WTC11 (cell line): ENCODE results near the gene NAT16. TPM values are rescaled to one million over a fixed set of nuclear protein-coding genes. Genes with fewer than 3 reads are reported as not detected.
A peak's percentile ranks its signal among the peaks of the same experiment; 100 is the strongest.

Experiments used
- ATAC-seq: fragments of 200-7000 bp; cut with Tn5 transposase; 2 replicates; pipeline ENCODE4 v1.10.0; 2021; ENCODE audit warnings: mild to moderate bottlenecking, moderate library complexity
- CTCF ChIA-PET: fragments of 300-600 bp; sonication (Branson Sonifier 250); formaldehyde crosslinking; loops from one replicate; lab custom pipeline; 2021; ENCODE audit warnings: antibody characterized with exemption; lab: Charles Lee
- POLR2A ChIA-PET: fragments of 350-600 bp; sonication (Branson Sonifier 250); formaldehyde crosslinking; loops from one replicate; lab custom pipeline; 2021; ENCODE audit warnings: antibody characterized with exemption; lab: Charles Lee
- DNase-seq: peaks from one replicate; pipeline ENCODE4 v3.0.0; 2021; ENCODE audit warnings: low spot score
- H3K27ac Mint-ChIP-seq: 2 replicates; pipeline ENCODE4 v1.8.0; 2021; ENCODE audit warnings: mixed read lengths
- H3K27me3 Mint-ChIP-seq: 2 replicates; pipeline ENCODE4 v1.8.0; 2021; ENCODE audit warnings: low read depth, mild to moderate bottlenecking, moderate library complexity, mixed read lengths
- H3K36me3 Mint-ChIP-seq: 2 replicates; pipeline ENCODE4 v1.8.0; 2021; ENCODE audit warnings: mixed read lengths
- H3K4me1 Mint-ChIP-seq: 2 replicates; pipeline ENCODE4 v1.8.0; 2022; ENCODE audit warnings: mixed read lengths
- H3K4me3 Mint-ChIP-seq: 2 replicates; pipeline ENCODE4 v1.8.0; 2021; ENCODE audit warnings: mild to moderate bottlenecking, moderate library complexity, mixed read lengths
- H3K9me3 Mint-ChIP-seq: 2 replicates; pipeline ENCODE4 v1.8.0; 2021; ENCODE audit warnings: mixed read lengths
- ATF1 ChIP-seq: sonication (generic); formaldehyde crosslinking; IDR thresholded peaks from 2 replicates; pipeline ENCODE4 v1.8.1; 2023; ENCODE audit warnings: mild to moderate bottlenecking, moderate library complexity, missing genetic modification reagents
- ELF4 ChIP-seq: sonication (generic); formaldehyde crosslinking; IDR thresholded peaks from 2 replicates; pipeline ENCODE4 v1.8.1; 2022; ENCODE audit warnings: low read depth, mild to moderate bottlenecking, moderate library complexity, missing genetic modification reagents
- ETV6 ChIP-seq: sonication (generic); formaldehyde crosslinking; IDR thresholded peaks from 2 replicates; pipeline ENCODE4 v1.8.1; 2022; ENCODE audit warnings: mild to moderate bottlenecking, missing genetic modification reagents
- FOXK1 ChIP-seq: sonication (generic); formaldehyde crosslinking; IDR thresholded peaks from 2 replicates; pipeline ENCODE4 v1.8.0; 2022; ENCODE audit warnings: mild to moderate bottlenecking, moderate library complexity, missing genetic modification reagents
- GABPB1 ChIP-seq: sonication (generic); formaldehyde crosslinking; IDR thresholded peaks from 2 replicates; pipeline ENCODE4 v1.8.1; 2023; ENCODE audit warnings: mild to moderate bottlenecking, missing genetic modification reagents
- IRF2 ChIP-seq: sonication (generic); formaldehyde crosslinking; IDR thresholded peaks from 2 replicates; pipeline ENCODE4 v1.8.0; 2022; ENCODE audit warnings: low read depth, missing genetic modification reagents, borderline replicate concordance
- KAT7 ChIP-seq: sonication (generic); formaldehyde crosslinking; IDR thresholded peaks from 2 replicates; pipeline ENCODE4 v1.8.1; 2023; ENCODE audit warnings: missing genetic modification reagents, mild to moderate bottlenecking, borderline replicate concordance
- PRRX2 ChIP-seq: fragments of 250-450 bp; sonication (Bioruptor Pico); IDR thresholded peaks from 2 replicates; pipeline ENCODE4 v1.8.0; 2021; ENCODE audit warnings: mild to moderate bottlenecking
- SOX15 ChIP-seq: fragments of 250-450 bp; sonication (Bioruptor Pico); IDR thresholded peaks from 2 replicates; pipeline ENCODE4 v1.9.0; 2021; ENCODE audit warnings: mild to moderate bottlenecking
- TEAD4 ChIP-seq: sonication (generic); formaldehyde crosslinking; IDR thresholded peaks from 2 replicates; pipeline ENCODE4 v1.8.0; 2022; ENCODE audit warnings: mild to moderate bottlenecking, missing genetic modification reagents
- ZNF138 ChIP-seq: sonication (generic); formaldehyde crosslinking; conservative IDR thresholded peaks from 2 replicates; pipeline ENCODE4 v1.8.1; 2022; ENCODE audit warnings: mild to moderate bottlenecking, moderate library complexity, missing genetic modification reagents
- ZNF232 ChIP-seq: sonication (generic); formaldehyde crosslinking; IDR thresholded peaks from 2 replicates; pipeline ENCODE4 v1.8.0; 2022; ENCODE audit warnings: mild to moderate bottlenecking, missing genetic modification reagents
- total RNA-seq: library from RNA; stranded (reverse); gene quantifications from 3 replicates; pipeline ENCODE4 v1.2.3, GENCODE V29; 2021
- TF ChIP-seq, protein P1 (sequence below): sonication (generic); formaldehyde crosslinking; IDR thresholded peaks from 2 replicates; pipeline ENCODE4 v1.8.0; 2022; ENCODE audit warnings: mild to moderate bottlenecking, missing genetic modification reagents
- TF ChIP-seq, protein P2 (sequence below): sonication (generic); formaldehyde crosslinking; IDR thresholded peaks from 2 replicates; pipeline ENCODE4 v1.8.1; 2023; ENCODE audit warnings: mild to moderate bottlenecking, missing genetic modification reagents, moderate library complexity
- TF ChIP-seq, protein P3 (sequence below): sonication (generic); formaldehyde crosslinking; IDR thresholded peaks from 2 replicates; pipeline ENCODE4 v1.8.0; 2022; ENCODE audit warnings: mild to moderate bottlenecking, missing genetic modification reagents
- TF ChIP-seq, protein P4 (sequence below): fragments of 250-450 bp; sonication (Bioruptor Pico); IDR thresholded peaks from 2 replicates; pipeline ENCODE4 v1.9.0; 2021; ENCODE audit warnings: mild to moderate bottlenecking
- TF ChIP-seq, protein P5 (sequence below): sonication (generic); formaldehyde crosslinking; IDR thresholded peaks from 2 replicates; pipeline ENCODE4 v1.8.0; 2023; ENCODE audit warnings: missing genetic modification reagents, mild to moderate bottlenecking, borderline replicate concordance
- TF ChIP-seq, protein P6 (sequence below): fragments of 200-600 bp; IDR thresholded peaks from 2 replicates; pipeline ENCODE4 v1.8.0; 2022; ENCODE audit warnings: antibody characterized with exemption
- TF ChIP-seq, protein P7 (sequence below): sonication (generic); formaldehyde crosslinking; IDR thresholded peaks from 2 replicates; pipeline ENCODE4 v1.8.0; 2023; ENCODE audit warnings: missing genetic modification reagents

NAT16 gene
- total RNA-seq, 1 experiment from 2014 or later, result 0.39 TPM

DNA sequence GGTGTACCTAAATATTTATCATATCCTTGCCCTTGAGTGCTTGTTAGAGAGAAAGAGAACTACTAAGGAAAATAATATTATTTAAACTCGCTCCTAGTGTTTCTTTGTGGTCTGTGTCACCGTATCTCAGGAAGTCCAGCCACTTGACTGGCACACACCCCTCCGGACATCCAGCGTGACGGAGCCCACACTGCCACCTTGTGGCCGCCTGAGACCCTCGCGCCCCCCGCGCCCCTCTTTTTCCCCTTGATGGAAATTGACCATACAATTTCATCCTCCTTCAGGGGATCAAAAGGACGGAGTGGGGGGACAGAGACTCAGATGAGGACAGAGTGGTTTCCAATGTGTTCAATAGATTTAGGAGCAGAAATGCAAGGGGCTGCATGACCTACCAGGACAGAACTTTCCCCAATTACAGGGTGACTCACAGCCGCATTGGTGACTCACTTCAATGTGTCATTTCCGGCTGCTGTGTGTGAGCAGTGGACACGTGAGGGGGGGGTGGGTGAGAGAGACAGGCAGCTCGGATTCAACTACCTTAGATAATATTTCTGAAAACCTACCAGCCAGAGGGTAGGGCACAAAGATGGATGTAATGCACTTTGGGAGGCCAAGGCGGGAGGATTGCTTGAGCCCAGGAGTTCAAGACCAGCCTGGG lies 41.8 kb downstream of the NAT16 start:
- CTCF ChIA-PET, result interaction anchor here (0.5 to 8.1 kb wide), 13 partner anchors 11 to 243 kb away, joined by 3 to 217 read pairs (median 3); partner anchors contain the start of genes ACHE, COL26A1 and SERPINE1

More for the DNA sequence above, 41.8 kb downstream of the NAT16 start:
- POLR2A ChIA-PET, result no interaction called here
- Mint-ChIP-seq H3K4me3 (peak overlapping the region; percentile 46), H3K4me1 (peaks cover 52% of the 10 kb centered on the region), H3K36me3 (no peaks in the 10 kb centered on the region), H3K27me3 (peaks cover 3% of the 10 kb centered on the region; the same call in 1 of the 2 replicates), H3K9me3 (no peaks in the 10 kb centered on the region)
- TF ChIP-seq IRF2 (CRISPR knock-in tag), result no peak
- TF ChIP-seq, protein P1, sequence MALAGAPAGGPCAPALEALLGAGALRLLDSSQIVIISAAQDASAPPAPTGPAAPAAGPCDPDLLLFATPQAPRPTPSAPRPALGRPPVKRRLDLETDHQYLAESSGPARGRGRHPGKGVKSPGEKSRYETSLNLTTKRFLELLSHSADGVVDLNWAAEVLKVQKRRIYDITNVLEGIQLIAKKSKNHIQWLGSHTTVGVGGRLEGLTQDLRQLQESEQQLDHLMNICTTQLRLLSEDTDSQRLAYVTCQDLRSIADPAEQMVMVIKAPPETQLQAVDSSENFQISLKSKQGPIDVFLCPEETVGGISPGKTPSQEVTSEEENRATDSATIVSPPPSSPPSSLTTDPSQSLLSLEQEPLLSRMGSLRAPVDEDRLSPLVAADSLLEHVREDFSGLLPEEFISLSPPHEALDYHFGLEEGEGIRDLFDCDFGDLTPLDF (CRISPR knock-in tag), result no peak
- TF ChIP-seq ZNF138, result no peak
- no peak for TF ChIP-seq PRRX2 (CRISPR knock-in tag)
- no peak for TF ChIP-seq FOXK1 (CRISPR knock-in tag)
- TF ChIP-seq, protein P2, sequence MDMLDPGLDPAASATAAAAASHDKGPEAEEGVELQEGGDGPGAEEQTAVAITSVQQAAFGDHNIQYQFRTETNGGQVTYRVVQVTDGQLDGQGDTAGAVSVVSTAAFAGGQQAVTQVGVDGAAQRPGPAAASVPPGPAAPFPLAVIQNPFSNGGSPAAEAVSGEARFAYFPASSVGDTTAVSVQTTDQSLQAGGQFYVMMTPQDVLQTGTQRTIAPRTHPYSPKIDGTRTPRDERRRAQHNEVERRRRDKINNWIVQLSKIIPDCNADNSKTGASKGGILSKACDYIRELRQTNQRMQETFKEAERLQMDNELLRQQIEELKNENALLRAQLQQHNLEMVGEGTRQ (CRISPR knock-in tag), result peak; percentile 60; the same call in 1 of the 2 replicates
- TF ChIP-seq TEAD4, result no peak
- TF ChIP-seq ZNF232 (CRISPR knock-in tag), result no peak
- no peak for TF ChIP-seq ATF1 (CRISPR knock-in tag)
- TF ChIP-seq ELF4 (CRISPR knock-in tag), result no peak
- TF ChIP-seq, protein P3, sequence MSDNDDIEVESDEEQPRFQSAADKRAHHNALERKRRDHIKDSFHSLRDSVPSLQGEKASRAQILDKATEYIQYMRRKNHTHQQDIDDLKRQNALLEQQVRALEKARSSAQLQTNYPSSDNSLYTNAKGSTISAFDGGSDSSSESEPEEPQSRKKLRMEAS (CRISPR knock-in tag), result no peak
- TF ChIP-seq, protein P4, sequence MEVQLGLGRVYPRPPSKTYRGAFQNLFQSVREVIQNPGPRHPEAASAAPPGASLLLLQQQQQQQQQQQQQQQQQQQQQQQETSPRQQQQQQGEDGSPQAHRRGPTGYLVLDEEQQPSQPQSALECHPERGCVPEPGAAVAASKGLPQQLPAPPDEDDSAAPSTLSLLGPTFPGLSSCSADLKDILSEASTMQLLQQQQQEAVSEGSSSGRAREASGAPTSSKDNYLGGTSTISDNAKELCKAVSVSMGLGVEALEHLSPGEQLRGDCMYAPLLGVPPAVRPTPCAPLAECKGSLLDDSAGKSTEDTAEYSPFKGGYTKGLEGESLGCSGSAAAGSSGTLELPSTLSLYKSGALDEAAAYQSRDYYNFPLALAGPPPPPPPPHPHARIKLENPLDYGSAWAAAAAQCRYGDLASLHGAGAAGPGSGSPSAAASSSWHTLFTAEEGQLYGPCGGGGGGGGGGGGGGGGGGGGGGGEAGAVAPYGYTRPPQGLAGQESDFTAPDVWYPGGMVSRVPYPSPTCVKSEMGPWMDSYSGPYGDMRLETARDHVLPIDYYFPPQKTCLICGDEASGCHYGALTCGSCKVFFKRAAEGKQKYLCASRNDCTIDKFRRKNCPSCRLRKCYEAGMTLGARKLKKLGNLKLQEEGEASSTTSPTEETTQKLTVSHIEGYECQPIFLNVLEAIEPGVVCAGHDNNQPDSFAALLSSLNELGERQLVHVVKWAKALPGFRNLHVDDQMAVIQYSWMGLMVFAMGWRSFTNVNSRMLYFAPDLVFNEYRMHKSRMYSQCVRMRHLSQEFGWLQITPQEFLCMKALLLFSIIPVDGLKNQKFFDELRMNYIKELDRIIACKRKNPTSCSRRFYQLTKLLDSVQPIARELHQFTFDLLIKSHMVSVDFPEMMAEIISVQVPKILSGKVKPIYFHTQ (CRISPR knock-in tag), result no peak
- no peak for TF ChIP-seq SOX15 (CRISPR knock-in tag)
- TF ChIP-seq ETV6 (CRISPR knock-in tag), result no peak
- peak; percentile 54; the same call in 1 of the 2 replicates for TF ChIP-seq GABPB1 (CRISPR knock-in tag)
- TF ChIP-seq, protein P5, sequence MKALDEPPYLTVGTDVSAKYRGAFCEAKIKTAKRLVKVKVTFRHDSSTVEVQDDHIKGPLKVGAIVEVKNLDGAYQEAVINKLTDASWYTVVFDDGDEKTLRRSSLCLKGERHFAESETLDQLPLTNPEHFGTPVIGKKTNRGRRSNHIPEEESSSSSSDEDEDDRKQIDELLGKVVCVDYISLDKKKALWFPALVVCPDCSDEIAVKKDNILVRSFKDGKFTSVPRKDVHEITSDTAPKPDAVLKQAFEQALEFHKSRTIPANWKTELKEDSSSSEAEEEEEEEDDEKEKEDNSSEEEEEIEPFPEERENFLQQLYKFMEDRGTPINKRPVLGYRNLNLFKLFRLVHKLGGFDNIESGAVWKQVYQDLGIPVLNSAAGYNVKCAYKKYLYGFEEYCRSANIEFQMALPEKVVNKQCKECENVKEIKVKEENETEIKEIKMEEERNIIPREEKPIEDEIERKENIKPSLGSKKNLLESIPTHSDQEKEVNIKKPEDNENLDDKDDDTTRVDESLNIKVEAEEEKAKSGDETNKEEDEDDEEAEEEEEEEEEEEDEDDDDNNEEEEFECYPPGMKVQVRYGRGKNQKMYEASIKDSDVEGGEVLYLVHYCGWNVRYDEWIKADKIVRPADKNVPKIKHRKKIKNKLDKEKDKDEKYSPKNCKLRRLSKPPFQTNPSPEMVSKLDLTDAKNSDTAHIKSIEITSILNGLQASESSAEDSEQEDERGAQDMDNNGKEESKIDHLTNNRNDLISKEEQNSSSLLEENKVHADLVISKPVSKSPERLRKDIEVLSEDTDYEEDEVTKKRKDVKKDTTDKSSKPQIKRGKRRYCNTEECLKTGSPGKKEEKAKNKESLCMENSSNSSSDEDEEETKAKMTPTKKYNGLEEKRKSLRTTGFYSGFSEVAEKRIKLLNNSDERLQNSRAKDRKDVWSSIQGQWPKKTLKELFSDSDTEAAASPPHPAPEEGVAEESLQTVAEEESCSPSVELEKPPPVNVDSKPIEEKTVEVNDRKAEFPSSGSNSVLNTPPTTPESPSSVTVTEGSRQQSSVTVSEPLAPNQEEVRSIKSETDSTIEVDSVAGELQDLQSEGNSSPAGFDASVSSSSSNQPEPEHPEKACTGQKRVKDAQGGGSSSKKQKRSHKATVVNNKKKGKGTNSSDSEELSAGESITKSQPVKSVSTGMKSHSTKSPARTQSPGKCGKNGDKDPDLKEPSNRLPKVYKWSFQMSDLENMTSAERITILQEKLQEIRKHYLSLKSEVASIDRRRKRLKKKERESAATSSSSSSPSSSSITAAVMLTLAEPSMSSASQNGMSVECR, result no peak
- TF ChIP-seq, protein P6, sequence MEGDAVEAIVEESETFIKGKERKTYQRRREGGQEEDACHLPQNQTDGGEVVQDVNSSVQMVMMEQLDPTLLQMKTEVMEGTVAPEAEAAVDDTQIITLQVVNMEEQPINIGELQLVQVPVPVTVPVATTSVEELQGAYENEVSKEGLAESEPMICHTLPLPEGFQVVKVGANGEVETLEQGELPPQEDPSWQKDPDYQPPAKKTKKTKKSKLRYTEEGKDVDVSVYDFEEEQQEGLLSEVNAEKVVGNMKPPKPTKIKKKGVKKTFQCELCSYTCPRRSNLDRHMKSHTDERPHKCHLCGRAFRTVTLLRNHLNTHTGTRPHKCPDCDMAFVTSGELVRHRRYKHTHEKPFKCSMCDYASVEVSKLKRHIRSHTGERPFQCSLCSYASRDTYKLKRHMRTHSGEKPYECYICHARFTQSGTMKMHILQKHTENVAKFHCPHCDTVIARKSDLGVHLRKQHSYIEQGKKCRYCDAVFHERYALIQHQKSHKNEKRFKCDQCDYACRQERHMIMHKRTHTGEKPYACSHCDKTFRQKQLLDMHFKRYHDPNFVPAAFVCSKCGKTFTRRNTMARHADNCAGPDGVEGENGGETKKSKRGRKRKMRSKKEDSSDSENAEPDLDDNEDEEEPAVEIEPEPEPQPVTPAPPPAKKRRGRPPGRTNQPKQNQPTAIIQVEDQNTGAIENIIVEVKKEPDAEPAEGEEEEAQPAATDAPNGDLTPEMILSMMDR, result peak; percentile 59
- TF ChIP-seq KAT7 (CRISPR knock-in tag), result no peak
- TF ChIP-seq, protein P7, sequence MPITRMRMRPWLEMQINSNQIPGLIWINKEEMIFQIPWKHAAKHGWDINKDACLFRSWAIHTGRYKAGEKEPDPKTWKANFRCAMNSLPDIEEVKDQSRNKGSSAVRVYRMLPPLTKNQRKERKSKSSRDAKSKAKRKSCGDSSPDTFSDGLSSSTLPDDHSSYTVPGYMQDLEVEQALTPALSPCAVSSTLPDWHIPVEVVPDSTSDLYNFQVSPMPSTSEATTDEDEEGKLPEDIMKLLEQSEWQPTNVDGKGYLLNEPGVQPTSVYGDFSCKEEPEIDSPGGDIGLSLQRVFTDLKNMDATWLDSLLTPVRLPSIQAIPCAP, result no peak
- TF ChIP-seq, all 79 proteins: peak for 3
- peak; percentile 62 for DNase-seq
- no peak overlapping the region for H3K27ac Mint-ChIP-seq
- ATAC-seq, result peak; percentile 73
